Measurements from ENCODE around the gene ARX.

GRCh38 chrX:25016938-25017598, 1.3 kb upstream of the ARX start:
- no peak for TF ChIP-seq CTCF (conservative IDR thresholded peaks at IDR 0.05; ENCODE audit: low read depth, low read length)
- TF ChIP-seq EZH2 (IDR thresholded peaks at IDR 0.05; ENCODE audit: low read length, unreplicated experiment), result no peak

Measured in PC-3 (cell line).